GM12878 (cell line): ENCODE data around the gene FBRSL1. TPM values are rescaled to one million over a fixed set of nuclear protein-coding genes. Genes with fewer than 3 reads are reported as not detected.
"Not testable (repeated sequence)": the region's sequence is repeated elsewhere in the genome, so short reads cannot be mapped to it uniquely, and the experiment has no call there.

Experiments
- ATAC-seq: fragments of 200-7000 bp; cut with Tn5 transposase; 3 replicates; pipeline ENCODE4 v1.9.1; 2020; ENCODE audit warnings: mild to moderate bottlenecking, moderate library complexity
- BruUV-seq: library from RNA; stranded (reverse); fragments of 400-500 nt; replicated peaks from 2 replicates; lab custom pipeline; 2021; lab: Mats Ljungman, UMichigan
- CTCF ChIA-PET: fragments of 300-600 bp; sonication (Branson Sonifier 250); formaldehyde crosslinking; extraction: SDS; loops from one replicate; lab custom pipeline; 2021; ENCODE audit warnings: inconsistent platforms; lab: Yijun Ruan, JAX
- POLR2A ChIA-PET: fragments of 350-600 bp; formaldehyde crosslinking; extraction: SDS; loops from one replicate; lab custom pipeline; 2021; ENCODE audit warnings: inconsistent platforms; lab: Charles Lee
- RAD21 ChIA-PET: fragments of 300-600 bp; sonication (Branson Sonifier 250); formaldehyde crosslinking; loops from one replicate; lab custom pipeline; 2023; ENCODE audit warnings: antibody characterized with exemption; ENCODE audit not compliant: unreplicated experiment; lab: Charles Lee
- SMC1A ChIA-PET: fragments of 300-600 bp; sonication (Branson Sonifier 250); formaldehyde crosslinking; loops from one replicate; lab custom pipeline; 2023; ENCODE audit not compliant: unreplicated experiment, uncharacterized antibody; lab: Charles Lee
- DNase-seq: peaks from one replicate; pipeline ENCODE4 v3.0.0-alpha.2; 2011; ENCODE audit warnings: low read depth, low spot score
- FAIRE-seq: peaks from 3 replicates; lab custom pipeline; 2011; peaks lifted over from hg19 to GRCh38; lab: Jason Lieb, UNC
- H2AFZ ChIP-seq: 2 replicates; pipeline ENCODE4 v1.6.0; 2011; ENCODE audit warnings: low read depth, low read length, control low read depth; ENCODE audit not compliant: control insufficient read depth
- H3K27ac ChIP-seq: 2 replicates; pipeline ENCODE4 v1.5.1; 2011; ENCODE audit warnings: control low read depth; ENCODE audit not compliant: control insufficient read depth, insufficient read depth
- H3K27me3 ChIP-seq, 2 experiments: replicated peaks in 1 of 2; 2 replicates each; pipeline versions ENCODE4 v1.6.0 to v1.6.1; 2011; ENCODE audit warnings: low read length in 1 of 2; ENCODE audit not compliant: control insufficient read depth in 2 of 2, insufficient read depth in 2 of 2
- H3K36me3 ChIP-seq, 2 experiments: 2 replicates each; pipeline ENCODE4 v1.5.1; 2011; ENCODE audit warnings: low read length in 1 of 2; ENCODE audit not compliant: control insufficient read depth in 2 of 2, insufficient read depth in 2 of 2
- H3K4me1 ChIP-seq: 2 replicates; pipeline ENCODE4 v1.6.1; 2011; ENCODE audit warnings: mild to moderate bottlenecking, low read length, moderate library complexity, mixed read lengths; ENCODE audit not compliant: control insufficient read depth, insufficient read depth
- H3K4me2 ChIP-seq: 2 replicates; pipeline ENCODE4 v1.6.0; 2011; ENCODE audit warnings: control low read depth; ENCODE audit not compliant: control insufficient read depth, insufficient read depth
- H3K4me3 ChIP-seq: fragments of 200-600 bp; sonication (generic); 2 replicates; pipeline ENCODE4 v1.5.1; 2016
- H3K79me2 ChIP-seq: 2 replicates; pipeline ENCODE4 v1.6.0; 2011; ENCODE audit warnings: low read length; ENCODE audit not compliant: control insufficient read depth, insufficient read depth
- H3K9ac ChIP-seq: 2 replicates; pipeline ENCODE4 v1.8.0; 2011; ENCODE audit warnings: low read length, control low read depth, mixed read lengths; ENCODE audit not compliant: control insufficient read depth, insufficient read depth
- H3K9me3 ChIP-seq: replicated peaks from 3 replicates; pipeline ENCODE4 v1.5.1; 2011; ENCODE audit warnings: mild to moderate bottlenecking, low read length; ENCODE audit not compliant: control insufficient read depth, insufficient read depth
- H4K20me1 ChIP-seq: 2 replicates; pipeline ENCODE4 v1.6.0; 2011; ENCODE audit not compliant: control insufficient read depth, insufficient read depth
- FOXM1 ChIP-seq: IDR thresholded peaks from 2 replicates; pipeline ENCODE4 v1.6.1; 2012; ENCODE audit warnings: low read depth, mild to moderate bottlenecking, inconsistent platforms, low read length, moderate library complexity
- GABPA ChIP-seq: IDR thresholded peaks from 2 replicates; pipeline ENCODE4 v1.6.1; 2014; ENCODE audit warnings: antibody characterized with exemption, low read depth, mild to moderate bottlenecking, inconsistent platforms
- SMAD1 ChIP-seq: fragments of 450-650 bp; IDR thresholded peaks from 2 replicates; pipeline ENCODE4 v1.6.1; 2018; ENCODE audit warnings: mild to moderate bottlenecking, low read depth; ENCODE audit not compliant: partially characterized antibody
- SPI1 ChIP-seq: IDR thresholded peaks from 2 replicates; pipeline ENCODE4 v1.6.1; 2011; ENCODE audit warnings: low read depth, mild to moderate bottlenecking, low read length, moderate library complexity, borderline replicate concordance; ENCODE audit not compliant: insufficient read depth
- TCF3 ChIP-seq: IDR thresholded peaks from 2 replicates; pipeline ENCODE4 v1.6.1; 2012; ENCODE audit warnings: low read depth, mild to moderate bottlenecking, low read length, borderline replicate concordance; ENCODE audit not compliant: insufficient read depth
- ZNF384 ChIP-seq: IDR thresholded peaks from 2 replicates; pipeline ENCODE4 v1.6.1; 2012; ENCODE audit warnings: low read depth, mild to moderate bottlenecking, low read length, improper control_type of control experiment, borderline replicate concordance
- WGBS: methylation state at CpG from one replicate; pipeline ENCODE4 v1.1.6; 2016; ENCODE audit warnings: low lambda C conversion rate; ENCODE audit not compliant: insufficient replicate concordance, insufficient coverage; ENCODE audit errors: missing lambda C conversion rate; 5-methylcytosine and 5-hydroxymethylcytosine counted together
- in situ Hi-C: fragments of 300-500 bp; cut with MboI; formaldehyde crosslinking; loops from 9 replicates; pipeline ENCODE4 v1.14.3; 2018; ENCODE audit warnings: mixed read lengths
- intact Hi-C: fragments of 100-400 bp; cut with micrococcal nuclease; formaldehyde crosslinking; loops from one replicate; pipeline ENCODE4 v1.14.2; 2022; ENCODE audit not compliant: unreplicated experiment
- polyA plus RNA-seq, 11 experiments: library from polyadenylated mRNA; depleted of rRNA in 4 of 11; unstranded in 6 of 11; stranded (reverse) in 5 of 11; fragments of >200 nt; fragmentation: Nextera tagmentation in 4 of 11; fragmentation: Illumina TruSeq in 1 of 11; extraction: Ambion mirVana in 4 of 11; extraction: Trizol in 1 of 11; gene quantifications; 1 replicate in 1 of 11; 2 replicates in 10 of 11; pipeline versions ENCODE4 v1.2.1 to v1.2.3, GENCODE V29; 2011 to 2016; ENCODE audit warnings: inconsistent platforms in 2 of 11, missing spikeins in 2 of 11, low read depth in 1 of 11
- total RNA-seq, 4 experiments: library from RNA; depleted of rRNA in 3 of 4; stranded (reverse); fragments of >200 nt in 3 of 4; fragmentation: Illumina TruSeq in 1 of 4; extraction: Trizol in 1 of 4; gene quantifications; 2 replicates each; pipeline versions ENCODE4 v1.2.1 to v1.2.3, GENCODE V29; 2013 to 2021

The FBRSL1 gene
- total and polyA plus RNA-seq, 10 of the 15 experiments (the other 5 are each of a cell fraction or from before 2014, with no cell fraction given), result 0.19 to 55.1 (median 4.1) TPM

DNA sequence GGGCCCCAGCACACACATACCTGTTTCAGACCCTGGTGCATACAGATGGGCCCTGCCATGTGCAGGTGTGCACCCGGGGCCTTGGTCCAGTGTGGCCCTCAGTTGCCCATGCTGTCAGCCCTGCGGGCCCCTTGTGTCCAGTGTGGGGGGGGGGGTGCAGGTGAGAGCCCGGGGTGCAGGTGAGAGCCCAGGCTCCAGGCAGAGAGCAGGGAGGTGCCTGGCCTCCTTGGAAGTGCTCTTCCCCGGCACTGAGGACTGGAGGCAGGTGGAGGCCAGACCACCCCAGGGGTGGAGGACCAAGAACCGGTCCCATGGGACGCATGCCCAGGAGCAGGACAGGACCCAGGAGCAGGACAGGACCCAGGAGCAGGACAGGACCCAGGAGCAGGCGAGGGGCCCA, 40.9 kb downstream of the FBRSL1 start (continued):
- no peak for TF ChIP-seq FOXM1

DNA sequence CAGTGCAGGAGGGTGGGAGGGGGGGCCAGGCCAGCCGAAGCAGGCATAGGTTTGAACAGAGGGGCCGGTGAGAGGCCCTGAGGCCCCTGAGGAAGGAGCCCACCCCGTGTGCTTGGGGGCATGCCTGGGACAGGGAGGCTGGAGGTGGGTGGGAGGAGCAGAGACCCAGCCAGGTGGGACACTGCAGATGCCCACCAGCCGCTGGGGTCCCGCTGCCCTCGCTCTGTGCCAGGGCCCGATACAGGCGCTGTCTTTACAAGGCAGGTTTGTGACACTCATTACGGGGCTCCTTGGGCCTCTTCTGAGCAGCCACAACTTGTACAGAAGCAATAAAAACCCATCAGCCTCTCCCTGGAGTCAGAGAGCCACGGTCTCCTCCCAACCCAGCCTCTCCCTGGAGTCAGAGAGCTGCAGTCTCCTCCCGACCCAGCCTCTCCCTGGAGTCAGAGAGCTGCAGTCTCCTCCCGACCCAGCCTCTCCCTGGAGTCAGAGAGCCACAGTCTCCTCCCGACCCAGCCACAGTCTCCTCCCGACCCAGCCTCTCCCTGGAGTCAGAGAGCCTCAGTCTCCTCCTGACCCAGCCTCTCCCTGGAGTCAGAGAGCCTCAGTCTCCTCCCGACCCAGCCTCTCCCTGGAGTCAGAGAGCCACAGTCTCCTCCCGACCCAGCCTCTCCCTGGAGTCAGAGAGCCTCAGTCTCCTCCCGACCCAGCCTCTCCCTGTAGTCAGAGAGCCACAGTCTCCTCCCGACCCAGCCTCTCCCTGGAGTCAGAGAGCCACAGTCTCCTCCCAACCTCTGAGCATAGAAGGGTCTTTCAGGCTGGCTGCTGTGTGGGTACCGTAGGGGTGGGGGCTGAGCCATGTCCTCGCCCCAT, 43.0 kb downstream of the FBRSL1 start:
- CTCF ChIA-PET, ATAC-seq, H3K79me2 ChIP-seq, H3K36me3 ChIP-seq, H3K4me2 ChIP-seq, H3K4me1 ChIP-seq, BruUV-seq, H2AFZ ChIP-seq, intact Hi-C loops, SMC1A ChIA-PET, in situ Hi-C loops, FAIRE-seq, DNase-seq, POLR2A ChIA-PET, H3K27me3 ChIP-seq, H4K20me1 ChIP-seq, H3K9ac ChIP-seq, H3K9me3 ChIP-seq, RAD21 ChIA-PET, H3K4me3 ChIP-seq, H3K27ac ChIP-seq: not testable (repeated sequence)
- WGBS, result 82% methylated on average over 17 of the region's 20 CpGs

DNA sequence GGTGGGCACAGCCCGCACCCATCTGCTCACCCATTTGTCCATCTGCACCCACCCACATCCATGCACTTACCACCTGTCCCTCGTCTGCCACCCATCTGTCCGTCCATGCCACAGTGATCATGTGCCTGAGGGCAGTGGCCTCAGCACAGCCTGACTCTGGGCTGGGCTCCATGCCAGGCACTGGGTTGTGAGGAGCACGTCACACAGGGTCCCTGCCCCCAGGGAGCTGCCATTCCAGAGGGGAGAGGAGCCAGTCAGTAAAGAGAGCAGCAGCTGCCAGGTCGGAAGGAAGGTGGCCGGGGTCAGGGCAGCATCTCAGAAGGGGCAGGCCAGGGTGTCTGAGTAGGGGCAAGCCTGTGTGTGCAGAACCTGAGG, 43.6 kb downstream of the FBRSL1 start:
- Histone ChIP-seq H3K4me3 (no peak overlapping the region), H3K27me3 (no peaks in the 10 kb centered on the region), H3K36me3 (no peaks in the 10 kb centered on the region), H3K27ac (no peak overlapping the region), H3K9ac (no peak overlapping the region), H3K4me2 (no peak overlapping the region), H3K79me2 (no peaks in the 10 kb centered on the region), H3K9me3 (no peaks in the 10 kb centered on the region; the same call in 2 of the 3 replicates), H2AFZ (no peak overlapping the region), H4K20me1 (no peaks in the 10 kb centered on the region), H3K4me1 (no peaks in the 10 kb centered on the region)
- ChIA-PET SMC1A (no interaction called here), CTCF (no interaction called here), POLR2A (no interaction called here), RAD21 (no interaction called here)
- 77% methylated on average over 6 of the region's 6 CpGs for WGBS
- FAIRE-seq (no peak), DNase-seq (no peak), ATAC-seq (no peak)
- in situ Hi-C loops (no loop called here), intact Hi-C loops (no loop called here)
- no peak for TF ChIP-seq TCF3
- no peak for TF ChIP-seq GABPA
- TF ChIP-seq ZNF384, result no peak
- TF ChIP-seq SMAD1, result no peak
- TF ChIP-seq SPI1, result no peak
- no TSS peak for BruUV-seq
